Hepatocyte (in vitro differentiated cells): ENCODE results near the gene CSMD2.

ENCODE experiments used
- EZH2phosphoT487 ChIP-seq: fragments of 200-600 bp; sonication (generic); IDR thresholded peaks from one replicate; pipeline ENCODE4 v1.6.1; 2018; ENCODE audit warnings: antibody characterized with exemption, mild to moderate bottlenecking, low read depth, moderate library complexity; ENCODE audit not compliant: unreplicated experiment, severe bottlenecking
- TF ChIP-seq, protein P1 (sequence below): fragments of 200-600 bp; sonication (generic); IDR thresholded peaks from 2 replicates; pipeline ENCODE4 v1.5.1; 2016; ENCODE audit warnings: antibody characterized with exemption, mild to moderate bottlenecking; ENCODE audit not compliant: poor library complexity

DNA sequence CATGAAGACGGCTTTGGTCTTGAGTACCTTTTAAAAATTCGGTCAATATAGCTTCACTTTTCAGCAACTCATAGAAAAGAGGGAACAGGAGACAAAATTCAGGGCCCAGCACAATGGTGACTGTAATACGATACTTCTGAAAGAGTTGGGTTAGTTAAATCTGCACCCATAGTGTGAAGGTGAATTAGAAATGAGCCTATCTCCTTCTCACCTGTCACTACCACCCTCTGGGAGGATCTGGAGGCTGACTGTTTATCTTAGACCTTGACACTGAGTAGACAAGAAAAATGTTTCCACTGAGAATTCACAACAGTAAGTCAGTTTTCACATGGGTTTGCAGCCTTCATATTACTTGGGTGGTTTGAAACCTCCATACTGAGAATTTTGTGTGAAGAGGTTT, 359.0 kb downstream of the CSMD2 start:
- no peak for TF ChIP-seq EZH2phosphoT487
- TF ChIP-seq, protein P1, sequence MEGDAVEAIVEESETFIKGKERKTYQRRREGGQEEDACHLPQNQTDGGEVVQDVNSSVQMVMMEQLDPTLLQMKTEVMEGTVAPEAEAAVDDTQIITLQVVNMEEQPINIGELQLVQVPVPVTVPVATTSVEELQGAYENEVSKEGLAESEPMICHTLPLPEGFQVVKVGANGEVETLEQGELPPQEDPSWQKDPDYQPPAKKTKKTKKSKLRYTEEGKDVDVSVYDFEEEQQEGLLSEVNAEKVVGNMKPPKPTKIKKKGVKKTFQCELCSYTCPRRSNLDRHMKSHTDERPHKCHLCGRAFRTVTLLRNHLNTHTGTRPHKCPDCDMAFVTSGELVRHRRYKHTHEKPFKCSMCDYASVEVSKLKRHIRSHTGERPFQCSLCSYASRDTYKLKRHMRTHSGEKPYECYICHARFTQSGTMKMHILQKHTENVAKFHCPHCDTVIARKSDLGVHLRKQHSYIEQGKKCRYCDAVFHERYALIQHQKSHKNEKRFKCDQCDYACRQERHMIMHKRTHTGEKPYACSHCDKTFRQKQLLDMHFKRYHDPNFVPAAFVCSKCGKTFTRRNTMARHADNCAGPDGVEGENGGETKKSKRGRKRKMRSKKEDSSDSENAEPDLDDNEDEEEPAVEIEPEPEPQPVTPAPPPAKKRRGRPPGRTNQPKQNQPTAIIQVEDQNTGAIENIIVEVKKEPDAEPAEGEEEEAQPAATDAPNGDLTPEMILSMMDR, result no peak
